T-helper 17 cell (primary cell): Measurements from ENCODE around the gene KLHL10. TPM values are rescaled to one million over a fixed set of nuclear protein-coding genes. Genes with fewer than 3 reads are reported as not detected.
A peak's percentile ranks its signal among the peaks of the same experiment; 100 is the strongest.

ENCODE experiments used
- ATAC-seq: fragments of 150-1000 bp; cut with Tn5 transposase; 2 replicates; pipeline ENCODE4 v1.10.0; 2021; ENCODE audit warnings: mild to moderate bottlenecking, moderate library complexity
- DNase-seq, 3 donors: peaks; one replicate each; pipeline versions ENCODE4 v3.0.0 to v3.0.0-alpha.2; 2020 to 2021
- H3K9me3 ChIP-seq: one replicate; pipeline ENCODE4 v1.7.0; 2013; ENCODE audit warnings: low read length, mild to moderate bottlenecking; ENCODE audit not compliant: control insufficient read depth, poor library complexity, severe bottlenecking
- H3K27ac Mint-ChIP-seq: one replicate; pipeline ENCODE4 v1.8.0; 2022; ENCODE audit warnings: mild to moderate bottlenecking, moderate library complexity, mixed read lengths
- H3K27me3 Mint-ChIP-seq: one replicate; pipeline ENCODE4 v1.8.0; 2022; ENCODE audit warnings: mixed read lengths
- H3K36me3 Mint-ChIP-seq: one replicate; pipeline ENCODE4 v1.8.0; 2022; ENCODE audit warnings: low read depth, mixed read lengths
- H3K4me1 Mint-ChIP-seq: one replicate; pipeline ENCODE4 v1.8.0; 2022; ENCODE audit warnings: mild to moderate bottlenecking, mixed read lengths
- H3K4me3 Mint-ChIP-seq: one replicate; pipeline ENCODE4 v1.8.0; 2022; ENCODE audit warnings: mild to moderate bottlenecking, moderate library complexity, mixed read lengths
- total RNA-seq, 4 donors: library from RNA in 2 of 4; stranded (reverse) in 2 of 4; gene quantifications; one replicate each; pipeline ENCODE4 v1.2.3 and lab custom pipeline; 2022 to 2026

Gene KLHL10
- total RNA-seq, 2 donors from 2014 or later: not detected

DNA sequence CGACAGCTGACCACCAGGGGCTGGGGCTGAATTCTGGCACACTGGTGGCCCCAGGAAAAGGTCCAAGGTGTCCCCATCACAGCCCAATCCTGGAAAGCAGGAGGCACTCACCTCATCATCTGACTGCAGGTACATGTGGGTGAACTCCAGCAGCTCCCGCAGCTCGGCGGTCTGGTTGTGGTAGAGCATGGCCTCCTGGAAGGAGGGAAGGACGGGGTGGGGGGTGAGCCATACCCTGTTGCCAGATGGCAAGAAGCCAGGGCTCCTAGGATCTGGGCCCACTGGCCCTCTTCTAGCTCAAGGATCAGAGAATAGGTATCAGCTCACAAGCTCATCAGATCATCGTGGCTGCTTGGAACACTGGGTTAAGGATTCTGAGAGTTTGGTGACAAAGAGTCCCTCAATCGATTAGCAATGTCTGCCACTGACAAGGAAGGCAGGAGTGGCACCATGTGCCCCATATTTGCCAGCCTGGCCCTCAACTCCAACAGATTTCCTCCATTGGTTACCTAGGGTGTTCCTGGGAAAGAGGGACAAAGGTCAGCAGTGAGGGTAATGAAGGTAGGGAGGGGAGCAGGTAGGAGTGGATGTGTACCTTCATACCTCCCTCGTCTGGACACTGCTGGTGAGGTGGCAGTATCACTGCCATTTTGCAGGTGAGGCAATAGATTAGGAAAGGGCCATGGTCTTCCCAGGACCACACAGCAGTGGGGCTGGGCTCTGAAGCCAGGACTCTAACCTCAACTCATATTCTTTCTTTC, 30.8 kb upstream of the KLHL10 start:
- no peak for ATAC-seq

DNA sequence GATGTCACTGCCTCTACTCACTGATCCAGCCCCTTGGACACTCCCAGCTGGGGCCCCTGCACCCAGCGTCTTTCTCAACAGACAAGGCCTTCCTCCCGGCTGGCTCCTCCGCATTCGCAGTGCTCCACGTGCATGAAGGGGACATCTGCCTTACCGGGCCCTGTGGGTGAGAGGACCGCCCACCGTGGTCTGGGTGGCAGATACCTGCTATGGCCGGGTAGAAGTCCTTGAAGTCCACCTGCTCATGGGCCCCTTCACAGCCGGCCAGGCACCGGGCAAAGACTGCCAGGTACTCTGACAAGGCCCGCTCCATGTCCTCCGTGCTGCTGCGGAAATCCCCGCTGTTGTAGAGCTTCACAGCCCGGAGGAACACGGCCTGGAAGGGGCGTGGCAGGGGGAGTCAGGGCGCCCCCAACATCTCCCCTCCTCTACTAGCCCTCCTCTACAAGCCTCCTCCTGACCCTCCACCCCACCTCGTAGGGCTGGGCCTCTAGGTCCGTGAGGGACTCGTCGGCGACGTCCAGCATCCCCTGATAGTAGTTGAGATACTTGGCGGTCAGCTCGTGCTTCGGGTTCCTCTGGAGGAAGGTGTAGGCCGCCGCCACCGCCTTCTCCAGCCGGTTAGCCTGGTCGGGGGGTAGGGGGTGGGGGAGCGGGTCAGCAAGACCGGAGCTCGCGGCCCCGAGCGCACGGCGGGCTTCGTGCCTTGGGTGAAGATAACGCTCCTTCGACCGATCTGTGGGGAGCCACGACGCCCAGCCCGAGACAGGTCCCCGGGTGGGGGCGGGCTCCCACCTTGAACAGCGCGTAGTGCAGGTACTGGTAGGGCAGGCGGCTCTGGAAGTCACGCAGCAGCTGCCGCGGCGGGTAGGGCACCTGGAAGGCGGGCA, 26.7 kb upstream of the KLHL10 start:
- DNase-seq (no peak), ATAC-seq (peak; percentile 56)
- Mint-ChIP-seq H3K4me1 (peaks cover 16% of the 10 kb centered on the region), H3K27ac (peak overlapping the region; percentile 51), H3K36me3 (no peaks in the 10 kb centered on the region), H3K27me3 (no peaks in the 10 kb centered on the region), H3K4me3 (peak overlapping the region; percentile 96)
- no peaks in the 10 kb centered on the region for H3K9me3 ChIP-seq

More for the DNA sequence above, 30.8 kb upstream of the KLHL10 start:
- H3K4me3 Mint-ChIP-seq: no peak overlapping the region
- H3K27ac Mint-ChIP-seq: no peak overlapping the region
- DNase-seq: no peak
- peaks cover 9% of the 10 kb centered on the region for H3K4me1 Mint-ChIP-seq
- no peaks in the 10 kb centered on the region for H3K36me3 Mint-ChIP-seq
- no peaks in the 10 kb centered on the region for H3K27me3 Mint-ChIP-seq
- no peaks in the 10 kb centered on the region for H3K9me3 ChIP-seq

- H3K4me3 Mint-ChIP-seq: peak within 1 kb of the TSS; percentile 96
- no peaks in the 10 kb centered on the region for H3K9me3 ChIP-seq
- H3K27me3 Mint-ChIP-seq: no peaks in the 10 kb centered on the region
- DNase-seq: peak; percentile 55 to 68 (median 61)
- H3K4me1 Mint-ChIP-seq: peaks cover 16% of the 10 kb centered on the region
- peak; percentile 95 for ATAC-seq
- H3K27ac Mint-ChIP-seq: peak within 1 kb of the TSS; percentile 71
- H3K36me3 Mint-ChIP-seq: no peaks in the 10 kb centered on the region
Observed at GRCh38 chr17:41811549-41812380, 25.9 kb upstream of the KLHL10 start, which contains the start of gene P3H4. Gene P3H4, minus strand, starts transcription at chr17:41811949. Its CDS starts 34 bp downstream, at chr17:41811915.

DNA sequence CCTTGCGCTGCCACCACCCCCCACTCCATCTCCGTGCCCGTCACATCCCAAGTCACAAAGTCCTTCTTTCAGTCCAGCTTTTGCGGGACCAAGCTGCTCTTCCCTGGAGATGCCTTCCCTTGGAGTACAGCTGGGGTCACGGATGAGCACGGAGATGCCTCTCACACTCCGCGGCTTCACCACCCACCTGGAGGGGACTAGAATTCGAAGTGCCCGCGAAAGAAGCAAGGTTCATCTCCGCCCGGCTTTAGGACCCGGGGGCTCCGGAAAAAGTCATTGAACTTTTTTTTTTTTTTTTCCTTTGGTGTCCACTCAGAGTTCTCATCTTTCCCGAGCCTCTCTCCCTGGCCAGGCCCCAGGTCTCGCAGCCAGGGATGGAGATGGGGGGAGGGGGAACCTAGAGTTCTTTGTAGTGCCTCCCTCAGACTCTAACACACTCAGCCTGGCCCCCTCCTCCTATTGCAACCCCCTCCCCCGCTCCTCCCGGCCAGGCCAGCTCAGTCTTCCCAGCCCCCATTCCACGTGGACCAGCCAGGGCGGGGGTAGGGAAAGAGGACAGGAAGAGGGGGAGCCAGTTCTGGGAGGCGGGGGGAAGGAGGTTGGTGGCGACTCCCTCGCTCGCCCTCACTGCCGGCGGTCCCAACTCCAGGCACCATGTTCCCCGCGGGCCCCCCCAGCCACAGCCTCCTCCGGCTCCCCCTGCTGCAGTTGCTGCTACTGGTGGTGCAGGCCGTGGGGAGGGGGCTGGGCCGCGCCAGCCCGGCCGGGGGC, 25.1 kb upstream of the KLHL10 start, which contains the start of gene FKBP10:
Gene FKBP10 (plus strand): TSS at position 624 of the 771 bp plus-strand sequence. CDS start 31 bp downstream, at position 655.
- H3K9me3 ChIP-seq: no peaks in the 10 kb centered on the region
- DNase-seq (no peak), ATAC-seq (peak; percentile 7)
- Mint-ChIP-seq H3K27ac (peak within 1 kb of the TSS; percentile 71), H3K4me1 (peaks cover 16% of the 10 kb centered on the region), H3K4me3 (peak within 1 kb of the TSS; percentile 96), H3K27me3 (no peaks in the 10 kb centered on the region), H3K36me3 (no peaks in the 10 kb centered on the region)

DNA sequence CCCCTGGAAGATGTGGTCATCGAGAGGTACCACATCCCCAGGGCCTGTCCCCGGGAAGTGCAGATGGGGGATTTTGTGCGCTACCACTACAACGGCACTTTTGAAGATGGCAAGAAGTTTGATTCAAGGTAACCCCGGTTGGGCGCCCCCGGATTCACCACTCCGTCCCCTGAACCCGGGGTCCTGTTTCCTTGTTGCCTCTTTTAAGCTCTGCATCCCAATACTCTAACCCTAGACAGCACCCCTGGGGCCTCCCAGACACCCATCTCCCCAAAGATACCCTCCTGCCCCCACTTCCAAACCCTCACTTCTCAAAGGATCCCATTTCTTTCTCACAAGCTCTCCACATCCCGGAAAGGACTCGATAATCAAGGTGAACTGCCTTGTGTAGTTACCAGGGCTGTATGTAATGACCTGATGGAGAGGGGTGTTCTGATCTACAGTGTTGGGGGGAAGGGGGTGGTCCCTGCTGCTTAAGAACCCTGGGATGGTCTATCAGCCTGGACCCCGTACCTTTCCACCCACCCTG, 24.4 kb upstream of the KLHL10 start:
- no peaks in the 10 kb centered on the region for H3K27me3 Mint-ChIP-seq
- no peaks in the 10 kb centered on the region for H3K36me3 Mint-ChIP-seq
- H3K9me3 ChIP-seq: no peaks in the 10 kb centered on the region
- H3K4me1 Mint-ChIP-seq: peaks cover 16% of the 10 kb centered on the region
- no peak for DNase-seq
- no peak for ATAC-seq
- H3K4me3 Mint-ChIP-seq: peak overlapping the region; percentile 69
- H3K27ac Mint-ChIP-seq: no peak overlapping the region

GRCh38 chr17:41813699-41814124, 23.9 kb upstream of the KLHL10 start:
- no peak overlapping the region for H3K27ac Mint-ChIP-seq
- ATAC-seq (no peak), DNase-seq (no peak)
- no peaks in the 10 kb centered on the region for H3K27me3 Mint-ChIP-seq
- H3K9me3 ChIP-seq: no peaks in the 10 kb centered on the region
- peaks cover 16% of the 10 kb centered on the region for H3K4me1 Mint-ChIP-seq
- H3K4me3 Mint-ChIP-seq: no peak overlapping the region
- no peaks in the 10 kb centered on the region for H3K36me3 Mint-ChIP-seq

GRCh38 chr17:41814195-41814594, 23.4 kb upstream of the KLHL10 start:
- Mint-ChIP-seq H3K27me3 (no peaks in the 10 kb centered on the region), H3K36me3 (no peaks in the 10 kb centered on the region), H3K27ac (no peak overlapping the region), H3K4me3 (no peak overlapping the region), H3K4me1 (peaks cover 16% of the 10 kb centered on the region)
- DNase-seq (no peak), ATAC-seq (no peak)
- H3K9me3 ChIP-seq: no peaks in the 10 kb centered on the region

- no peak overlapping the region for H3K27ac Mint-ChIP-seq
- no peaks in the 10 kb centered on the region for H3K27me3 Mint-ChIP-seq
- H3K36me3 Mint-ChIP-seq: no peaks in the 10 kb centered on the region
- no peaks in the 10 kb centered on the region for H3K9me3 ChIP-seq
- no peak overlapping the region for H3K4me3 Mint-ChIP-seq
- ATAC-seq: no peak
- H3K4me1 Mint-ChIP-seq: peaks cover 7% of the 10 kb centered on the region
- no peak for DNase-seq
Observed at GRCh38 chr17:41816637-41817320, 20.8 kb upstream of the KLHL10 start.

DNA sequence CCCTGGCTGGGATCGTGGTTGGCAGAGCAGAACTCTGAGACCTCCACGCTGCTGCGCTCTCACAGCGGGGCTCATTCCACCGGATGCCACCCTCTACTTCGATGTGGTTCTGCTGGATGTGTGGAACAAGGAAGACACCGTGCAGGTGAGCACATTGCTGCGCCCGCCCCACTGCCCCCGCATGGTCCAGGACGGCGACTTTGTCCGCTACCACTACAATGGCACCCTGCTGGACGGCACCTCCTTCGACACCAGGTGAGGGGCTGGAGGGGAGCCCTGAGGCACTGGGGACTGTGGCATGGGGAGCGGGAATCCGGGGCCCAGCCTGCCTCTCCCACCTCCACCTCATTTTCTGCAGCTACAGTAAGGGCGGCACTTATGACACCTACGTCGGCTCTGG, 19.6 kb upstream of the KLHL10 start:
- peaks cover 6% of the 10 kb centered on the region for H3K4me1 Mint-ChIP-seq
- no peak overlapping the region for H3K4me3 Mint-ChIP-seq
- H3K36me3 Mint-ChIP-seq: no peaks in the 10 kb centered on the region
- ATAC-seq (no peak), DNase-seq (no peak)
- H3K9me3 ChIP-seq: no peaks in the 10 kb centered on the region
- no peaks in the 10 kb centered on the region for H3K27me3 Mint-ChIP-seq
- no peak overlapping the region for H3K27ac Mint-ChIP-seq

DNA sequence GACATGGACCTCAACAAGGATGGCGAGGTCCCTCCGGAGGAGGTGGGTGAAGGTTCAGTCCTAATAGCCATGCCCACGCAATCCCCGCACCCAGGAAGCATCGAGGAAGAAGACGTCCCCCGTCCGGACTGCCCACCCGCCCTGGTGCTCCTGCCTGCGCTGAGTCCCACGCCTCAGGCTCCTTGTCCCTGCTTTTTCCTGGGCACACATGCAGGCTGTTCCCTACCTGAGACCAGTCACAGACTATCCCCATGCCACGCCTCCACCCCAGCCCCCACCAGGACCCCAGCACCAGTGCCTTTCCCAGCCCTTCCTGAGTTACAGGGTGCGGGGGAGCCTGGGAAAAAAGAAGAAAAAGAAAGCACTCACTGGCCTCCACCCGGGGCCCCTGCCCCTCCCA, 15.8 kb upstream of the KLHL10 start:
- Mint-ChIP-seq H3K4me1 (peaks cover 3% of the 10 kb centered on the region), H3K27me3 (no peaks in the 10 kb centered on the region), H3K4me3 (no peak overlapping the region), H3K27ac (no peak overlapping the region), H3K36me3 (no peaks in the 10 kb centered on the region)
- ATAC-seq (no peak), DNase-seq (no peak)
- H3K9me3 ChIP-seq: no peaks in the 10 kb centered on the region

- Mint-ChIP-seq H3K4me3 (no peak overlapping the region), H3K4me1 (peaks cover 3% of the 10 kb centered on the region), H3K27ac (no peak overlapping the region), H3K27me3 (no peaks in the 10 kb centered on the region), H3K36me3 (no peaks in the 10 kb centered on the region)
- ATAC-seq: no peak
- H3K9me3 ChIP-seq: no peaks in the 10 kb centered on the region
- no peak for DNase-seq
Observed at GRCh38 chr17:41822216-41823140, 15.1 kb upstream of the KLHL10 start.
